ENCODE measurements around the gene CCN5.

Gene CCN5

DNA sequence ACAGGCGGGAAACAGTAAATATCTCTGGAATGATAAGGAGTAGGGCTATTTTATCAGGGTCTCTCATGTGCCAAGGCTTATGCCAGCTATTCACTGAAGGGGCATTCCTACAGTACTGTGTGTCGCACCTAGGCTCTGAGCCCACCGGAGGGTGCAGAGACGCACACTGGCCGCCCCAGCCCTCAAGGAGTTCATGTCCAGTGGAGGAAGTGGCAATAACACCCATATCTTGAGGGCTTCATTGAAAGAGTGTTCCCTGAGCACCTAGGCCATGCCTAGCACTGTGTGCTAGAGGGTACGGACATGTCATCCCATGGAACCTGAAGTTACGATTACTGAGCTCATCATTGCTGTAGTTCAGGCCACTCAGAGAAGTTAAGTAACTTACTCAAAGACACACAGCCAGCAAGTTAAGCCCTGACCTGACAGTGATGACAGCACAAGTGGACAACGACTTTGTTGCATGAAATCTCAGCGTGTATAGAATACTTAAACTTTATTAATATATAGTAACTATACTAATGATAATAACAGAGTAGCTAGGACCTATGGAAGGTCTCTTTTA, 8.7 kb downstream of the CCN5 start:
- TF ChIP-seq, protein P1, sequence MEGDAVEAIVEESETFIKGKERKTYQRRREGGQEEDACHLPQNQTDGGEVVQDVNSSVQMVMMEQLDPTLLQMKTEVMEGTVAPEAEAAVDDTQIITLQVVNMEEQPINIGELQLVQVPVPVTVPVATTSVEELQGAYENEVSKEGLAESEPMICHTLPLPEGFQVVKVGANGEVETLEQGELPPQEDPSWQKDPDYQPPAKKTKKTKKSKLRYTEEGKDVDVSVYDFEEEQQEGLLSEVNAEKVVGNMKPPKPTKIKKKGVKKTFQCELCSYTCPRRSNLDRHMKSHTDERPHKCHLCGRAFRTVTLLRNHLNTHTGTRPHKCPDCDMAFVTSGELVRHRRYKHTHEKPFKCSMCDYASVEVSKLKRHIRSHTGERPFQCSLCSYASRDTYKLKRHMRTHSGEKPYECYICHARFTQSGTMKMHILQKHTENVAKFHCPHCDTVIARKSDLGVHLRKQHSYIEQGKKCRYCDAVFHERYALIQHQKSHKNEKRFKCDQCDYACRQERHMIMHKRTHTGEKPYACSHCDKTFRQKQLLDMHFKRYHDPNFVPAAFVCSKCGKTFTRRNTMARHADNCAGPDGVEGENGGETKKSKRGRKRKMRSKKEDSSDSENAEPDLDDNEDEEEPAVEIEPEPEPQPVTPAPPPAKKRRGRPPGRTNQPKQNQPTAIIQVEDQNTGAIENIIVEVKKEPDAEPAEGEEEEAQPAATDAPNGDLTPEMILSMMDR (conservative IDR thresholded peaks at IDR 0.05; ENCODE audit: low read length): no peak
- no peak overlapping the region for H3K4me3 ChIP-seq (ENCODE audit: low read length)
- DNase-seq (ENCODE audit: low read depth): no peak

DNA sequence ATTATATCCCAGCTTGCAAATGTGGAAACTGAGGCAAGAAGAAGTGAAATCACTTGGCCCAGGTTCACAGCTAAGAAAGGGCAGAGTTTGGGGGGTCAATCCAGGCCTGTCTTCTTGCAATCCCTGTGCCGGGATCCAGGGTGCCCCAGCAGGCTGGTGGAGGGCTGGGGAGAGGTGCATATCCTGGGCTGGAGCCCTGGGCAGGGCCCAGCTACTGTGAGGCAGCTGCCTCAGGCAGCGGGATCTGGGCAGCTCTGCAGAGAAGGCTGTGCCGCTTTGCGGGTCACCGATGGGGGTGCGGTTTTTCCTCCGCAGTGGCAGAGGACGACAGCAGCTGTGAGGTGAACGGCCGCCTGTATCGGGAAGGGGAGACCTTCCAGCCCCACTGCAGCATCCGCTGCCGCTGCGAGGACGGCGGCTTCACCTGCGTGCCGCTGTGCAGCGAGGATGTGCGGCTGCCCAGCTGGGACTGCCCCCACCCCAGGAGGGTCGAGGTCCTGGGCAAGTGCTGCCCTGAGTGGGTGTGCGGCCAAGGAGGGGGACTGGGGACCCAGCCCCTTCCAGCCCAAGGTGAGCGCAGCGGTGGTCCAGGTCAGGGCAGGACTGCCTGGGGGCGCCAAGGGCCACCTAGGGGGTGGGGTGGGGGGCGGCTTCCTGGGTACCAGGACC, 9.4 kb downstream of the CCN5 start:
- DNase-seq (ENCODE audit: low read depth): no peak
- no peak overlapping the region for H3K4me3 ChIP-seq (ENCODE audit: low read length)
- TF ChIP-seq, protein P1 (conservative IDR thresholded peaks at IDR 0.05; ENCODE audit: low read length): no peak

DNA sequence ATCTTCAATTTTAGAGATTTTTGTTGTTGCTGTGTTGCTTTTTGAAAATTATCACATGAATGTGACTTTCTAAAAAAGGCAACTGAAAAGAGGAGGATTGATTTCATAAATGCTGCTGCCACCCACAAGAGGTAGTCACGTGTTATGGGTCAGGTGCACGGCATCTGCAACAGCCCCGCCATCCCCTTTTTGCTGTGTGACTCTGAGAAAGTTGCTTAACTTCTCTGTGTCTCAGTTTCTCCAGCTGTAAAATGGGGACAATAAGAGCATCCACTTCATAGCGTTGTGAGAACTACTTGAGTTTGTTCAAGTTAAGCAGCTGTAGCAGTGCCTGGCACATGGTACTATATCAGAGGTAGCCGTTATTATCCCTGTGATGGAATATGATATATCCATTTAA, 10.7 kb downstream of the CCN5 start:
- no peak for DNase-seq (ENCODE audit: low read depth)
- TF ChIP-seq, protein P1 (conservative IDR thresholded peaks at IDR 0.05; ENCODE audit: low read length): no peak
- no peak overlapping the region for H3K4me3 ChIP-seq (ENCODE audit: low read length)

DNA sequence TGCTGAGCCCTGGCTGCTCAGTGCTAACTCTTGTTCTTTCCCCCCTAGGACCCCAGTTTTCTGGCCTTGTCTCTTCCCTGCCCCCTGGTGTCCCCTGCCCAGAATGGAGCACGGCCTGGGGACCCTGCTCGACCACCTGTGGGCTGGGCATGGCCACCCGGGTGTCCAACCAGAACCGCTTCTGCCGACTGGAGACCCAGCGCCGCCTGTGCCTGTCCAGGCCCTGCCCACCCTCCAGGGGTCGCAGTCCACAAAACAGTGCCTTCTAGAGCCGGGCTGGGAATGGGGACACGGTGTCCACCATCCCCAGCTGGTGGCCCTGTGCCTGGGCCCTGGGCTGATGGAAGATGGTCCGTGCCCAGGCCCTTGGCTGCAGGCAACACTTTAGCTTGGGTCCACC, 11.9 kb downstream of the CCN5 start:
- H3K4me3 ChIP-seq (ENCODE audit: low read length): no peak overlapping the region
- TF ChIP-seq, protein P1 (conservative IDR thresholded peaks at IDR 0.05; ENCODE audit: low read length): no peak
- DNase-seq (ENCODE audit: low read depth): no peak

DNA sequence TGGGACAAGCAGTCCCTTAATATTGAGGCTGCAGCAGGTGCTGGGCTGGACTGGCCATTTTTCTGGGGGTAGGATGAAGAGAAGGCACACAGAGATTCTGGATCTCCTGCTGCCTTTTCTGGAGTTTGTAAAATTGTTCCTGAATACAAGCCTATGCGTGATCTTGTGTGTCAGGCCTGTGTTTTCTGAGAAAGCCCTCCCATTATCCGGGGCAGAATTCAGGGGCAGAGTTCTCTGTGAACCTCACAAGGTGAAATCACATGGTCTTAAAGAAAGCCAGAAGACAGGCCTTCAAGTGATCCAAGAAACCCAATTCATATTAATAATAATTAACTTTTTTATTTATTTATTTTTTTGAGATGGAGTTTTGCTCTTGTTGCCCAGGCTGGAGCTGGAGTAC, 12.5 kb downstream of the CCN5 start:
- DNase-seq (ENCODE audit: low read depth): no peak
- TF ChIP-seq, protein P1 (conservative IDR thresholded peaks at IDR 0.05; ENCODE audit: low read length): no peak
- H3K4me3 ChIP-seq (ENCODE audit: low read length): no peak overlapping the region

DNA sequence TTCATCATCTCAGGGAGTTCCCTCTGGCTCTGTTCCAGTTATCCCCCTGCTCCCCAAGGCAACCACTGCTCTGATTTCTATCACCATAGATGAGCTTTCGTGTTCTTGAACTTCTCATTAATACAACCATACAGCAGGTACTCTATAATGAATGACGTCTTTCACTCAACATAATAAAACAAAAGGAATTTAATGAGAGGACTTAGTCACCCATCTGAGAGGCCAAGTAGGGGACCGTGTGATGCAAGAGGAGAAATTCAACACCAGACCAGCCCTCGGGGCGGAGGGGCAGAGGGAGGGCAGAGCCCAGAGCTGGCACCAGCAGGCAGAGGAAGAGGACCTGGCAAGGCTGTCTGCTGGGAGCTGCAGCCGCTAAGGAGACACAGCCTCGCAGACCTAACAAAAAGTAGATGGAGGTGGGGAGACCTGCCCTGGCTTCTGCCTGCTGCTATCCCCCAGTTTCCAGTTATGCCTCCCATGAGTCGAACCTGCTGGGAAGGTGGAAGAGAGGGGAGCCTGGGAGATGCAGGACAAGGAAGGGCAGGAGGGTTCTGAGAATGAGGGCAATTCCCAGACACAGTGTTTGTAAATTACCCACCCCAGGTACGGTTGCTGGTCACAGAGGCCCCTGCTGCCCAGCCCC, 13.8 kb downstream of the CCN5 start:
- peak; percentile 91 for DNase-seq (ENCODE audit: low read depth)
- TF ChIP-seq, protein P1 (conservative IDR thresholded peaks at IDR 0.05; ENCODE audit: low read length): no peak
- peak overlapping the region; percentile 13; the same call in 1 of the 2 replicates for H3K4me3 ChIP-seq (ENCODE audit: low read length)

DNA sequence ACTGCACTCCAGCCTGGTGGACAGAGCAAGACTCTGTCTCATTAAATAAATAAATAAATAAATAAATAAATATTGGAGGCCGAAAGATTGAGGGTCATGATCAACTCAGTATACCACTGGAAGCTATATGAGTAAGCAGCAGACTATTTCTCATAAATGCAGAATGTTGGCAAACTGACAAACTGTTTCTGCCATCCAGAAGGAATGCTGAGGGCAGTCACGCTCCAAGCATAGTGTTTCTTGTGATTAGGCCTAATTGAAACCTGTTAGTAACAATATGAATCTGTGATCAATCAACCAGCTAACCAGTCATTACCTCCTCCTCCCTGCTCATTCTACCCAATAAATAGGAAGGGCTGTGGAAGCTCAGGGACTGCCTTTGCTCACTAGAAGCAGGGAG, 15.3 kb downstream of the CCN5 start:
- peak; percentile 95 for DNase-seq (ENCODE audit: low read depth)
- TF ChIP-seq, protein P1 (conservative IDR thresholded peaks at IDR 0.05; ENCODE audit: low read length): no peak
- no peak overlapping the region for H3K4me3 ChIP-seq (ENCODE audit: low read length)
